ENCODE results near the gene ROM1.
A peak's percentile ranks its signal among the peaks of the same experiment; 100 is the strongest.
"Not testable (repeated sequence)": the region's sequence is repeated elsewhere in the genome, so short reads cannot be mapped to it uniquely, and the experiment has no call there.

The ROM1 gene
- total RNA-seq = 1.0 to 1.9 reads per million in 2 donors

DNA sequence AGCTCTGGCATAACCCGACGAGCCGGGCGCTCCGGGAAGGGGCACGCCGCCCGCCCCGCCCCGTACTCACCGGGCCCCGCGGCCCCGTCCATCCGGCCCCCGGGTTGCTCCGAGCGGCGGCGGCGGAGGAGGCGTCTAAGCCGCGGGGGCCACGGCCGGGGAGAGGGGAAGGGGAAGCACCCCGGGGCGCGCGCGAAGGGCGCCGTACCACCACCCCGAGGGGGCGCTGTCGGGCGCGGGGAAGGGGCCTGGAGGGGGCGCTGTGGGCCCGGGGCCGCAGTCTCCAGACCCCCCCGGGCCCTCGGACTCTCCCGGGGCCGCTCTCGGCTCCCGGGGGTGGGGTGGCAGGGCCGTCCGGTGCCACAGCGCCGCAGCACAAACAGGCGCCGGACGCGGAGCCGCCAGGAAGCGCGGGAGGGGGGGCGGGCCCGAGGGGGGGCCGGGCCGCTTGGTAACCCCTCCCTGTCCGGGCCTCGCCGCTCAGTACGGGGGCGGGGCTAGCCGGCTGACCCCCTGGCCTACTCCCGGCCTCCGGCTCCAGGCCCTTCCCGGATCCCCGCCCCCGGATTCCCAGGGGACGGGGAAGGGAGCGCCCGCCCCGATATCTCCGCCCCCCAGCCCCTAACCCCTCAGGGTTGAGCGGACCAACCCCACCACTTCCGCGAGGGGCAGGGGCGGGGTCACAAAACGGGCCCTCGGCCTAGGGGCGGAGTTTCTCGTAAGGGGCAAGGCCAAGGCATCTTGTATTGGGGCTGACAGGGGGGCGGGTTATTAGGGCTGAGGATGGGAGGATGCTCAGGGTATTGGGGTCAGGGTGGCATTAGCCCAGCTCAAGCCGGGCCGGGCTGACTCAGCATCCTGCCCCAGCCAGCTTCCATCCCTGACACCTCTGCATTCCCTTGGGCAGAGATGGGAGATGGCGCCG lies at the start of gene ROM1, which contains the start of gene EML3:
TSS of gene ROM1 (plus strand) at position 892 of the 925 bp plus-strand sequence. CDS start at position 917, 25 bp downstream.
TSS of gene EML3 (minus strand) at position 410 of the 925 bp plus-strand sequence. CDS start at position 92, 318 bp downstream.
- peak; percentile 72 to 93 (median 82) for DNase-seq

DNA sequence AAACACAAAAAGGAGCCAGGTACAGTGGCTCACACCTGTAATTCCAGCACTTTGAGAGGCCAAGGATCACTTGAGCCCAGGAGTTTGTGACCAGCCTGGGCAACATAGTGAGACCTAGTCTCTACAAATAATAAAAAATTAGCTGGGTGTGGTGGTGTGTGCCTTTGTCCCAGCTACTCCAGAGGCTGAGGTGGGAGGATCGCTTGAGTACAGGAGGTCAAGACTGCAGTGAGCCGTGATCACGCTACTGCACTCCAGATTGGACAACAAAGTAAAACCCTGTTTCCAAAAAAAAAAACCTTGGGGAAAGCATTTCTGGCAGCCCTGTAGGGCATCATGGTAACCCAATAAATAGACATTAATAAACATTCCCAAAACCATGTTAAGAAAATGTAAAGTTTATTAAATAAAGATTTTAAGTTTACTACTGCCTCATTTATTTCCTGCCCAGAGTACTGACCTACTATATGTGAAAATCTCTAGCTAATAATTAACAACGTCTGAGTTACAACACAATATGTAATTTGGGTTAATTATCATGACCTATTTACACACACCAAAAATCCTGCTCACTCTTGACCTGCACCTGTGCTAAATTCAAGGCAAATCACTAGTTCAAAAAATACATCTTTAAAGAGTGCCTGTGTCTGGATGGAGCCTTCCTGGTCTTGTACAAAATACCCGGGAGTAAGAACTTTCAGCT lies 47.8 kb upstream of the ROM1 start:
- no peak for DNase-seq

GRCh38 chr11:62566247-62566646 lies 46.8 kb upstream of the ROM1 start:
- DNase-seq = no peak

DNA sequence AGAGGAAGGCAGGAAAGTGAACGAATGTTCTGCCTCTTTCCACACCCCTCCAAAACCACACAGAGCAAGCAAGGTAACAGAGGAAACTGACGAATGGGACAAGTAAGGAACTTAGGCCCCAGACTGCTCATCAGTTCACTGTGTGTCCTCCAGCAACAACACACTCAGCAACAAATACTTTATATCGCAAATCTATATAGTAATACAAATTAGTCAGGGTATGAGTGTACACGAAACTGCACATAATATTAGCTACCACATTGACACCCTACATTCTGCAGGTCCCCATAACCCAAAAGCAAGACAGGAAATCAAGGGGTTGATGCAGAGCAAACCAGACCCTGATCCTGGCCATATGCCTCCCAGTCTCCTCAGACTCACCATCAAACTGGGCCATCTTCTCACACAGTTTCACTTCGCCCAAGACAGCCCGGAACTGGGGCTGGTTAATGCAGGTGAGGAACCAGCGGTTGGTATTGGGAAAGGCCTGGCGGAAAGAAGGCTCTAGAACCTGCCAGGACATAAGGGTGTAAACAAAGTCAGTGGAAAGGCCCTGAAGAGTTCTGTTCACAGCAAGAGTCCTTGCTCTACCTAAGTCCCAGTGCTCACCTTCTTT lies 45.9 kb upstream of the ROM1 start:
- peak in 1 of 5 experiments; percentile 57 for DNase-seq

DNA sequence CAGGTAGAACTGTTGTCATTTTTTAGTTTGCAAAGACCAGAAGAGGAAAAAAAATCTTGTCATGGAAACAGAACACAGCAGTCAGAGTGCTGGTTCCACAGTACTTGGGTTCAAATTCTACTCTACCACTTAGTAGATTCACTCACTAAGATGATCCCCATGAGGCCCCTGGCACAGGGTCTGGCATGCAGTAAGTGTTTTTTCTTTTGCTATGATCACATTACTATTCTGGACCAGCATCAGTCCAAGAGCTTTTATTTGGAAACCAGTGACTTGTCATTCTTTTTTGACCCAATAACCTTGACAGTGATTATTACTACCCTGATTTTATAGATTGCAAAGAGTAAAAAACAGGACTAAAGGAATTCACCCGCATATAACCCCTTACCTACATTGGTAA lies 43.4 kb upstream of the ROM1 start:
- no peak for DNase-seq

- not testable (repeated sequence) for DNase-seq
These were observed 42.2 kb upstream of the ROM1 start for GRCh38 chr11:62570903-62571302.

GRCh38 chr11:62571493-62571892 lies 41.6 kb upstream of the ROM1 start:
- not testable (repeated sequence) for DNase-seq

GRCh38 chr11:62572431-62572830 lies 40.6 kb upstream of the ROM1 start:
- DNase-seq = no peak

DNA sequence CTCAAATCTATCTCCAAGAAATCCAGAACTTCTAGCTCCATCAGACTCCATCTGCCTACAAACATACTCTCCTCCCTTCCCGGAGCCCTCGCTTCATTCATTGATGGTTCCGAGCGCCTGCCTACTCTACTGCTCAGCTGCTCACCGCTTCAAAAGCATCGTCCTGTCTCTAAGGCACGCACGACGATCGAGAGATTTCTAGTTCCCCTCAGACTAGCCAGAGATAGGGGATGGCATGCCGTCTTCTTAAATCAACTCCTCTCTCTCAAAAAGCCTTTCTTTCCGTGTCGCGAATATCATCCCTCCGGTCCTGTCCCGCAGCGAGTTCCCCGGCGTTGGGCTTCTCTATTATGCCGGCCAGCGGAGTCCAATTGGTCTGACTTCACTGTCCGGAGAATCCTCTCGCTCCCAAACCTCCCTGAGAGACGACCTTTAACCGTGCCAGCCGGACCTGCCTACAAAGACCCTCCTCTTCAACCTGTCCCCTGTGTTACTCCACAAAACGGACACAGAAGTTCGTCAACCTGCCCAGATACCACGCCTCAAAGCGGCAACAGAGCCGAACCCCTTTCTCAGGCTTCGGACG lies 40.0 kb upstream of the ROM1 start:
- peak in 1 of 5 experiments; percentile 60 for DNase-seq

- peak; percentile 88 to 100 (median 97) for DNase-seq
These were observed 39.3 kb upstream of the ROM1 start, which contains the start of gene EEF1G for GRCh38 chr11:62573592-62574362. Gene EEF1G (minus strand): TSS chr11:62573891. CDS start chr11:62573842, 49 bp downstream.

GRCh38 chr11:62574363-62575071 lies 38.5 kb upstream of the ROM1 start:
- DNase-seq = no peak

GRCh38 chr11:62575156-62575555 lies 37.9 kb upstream of the ROM1 start:
- DNase-seq = no peak

DNA sequence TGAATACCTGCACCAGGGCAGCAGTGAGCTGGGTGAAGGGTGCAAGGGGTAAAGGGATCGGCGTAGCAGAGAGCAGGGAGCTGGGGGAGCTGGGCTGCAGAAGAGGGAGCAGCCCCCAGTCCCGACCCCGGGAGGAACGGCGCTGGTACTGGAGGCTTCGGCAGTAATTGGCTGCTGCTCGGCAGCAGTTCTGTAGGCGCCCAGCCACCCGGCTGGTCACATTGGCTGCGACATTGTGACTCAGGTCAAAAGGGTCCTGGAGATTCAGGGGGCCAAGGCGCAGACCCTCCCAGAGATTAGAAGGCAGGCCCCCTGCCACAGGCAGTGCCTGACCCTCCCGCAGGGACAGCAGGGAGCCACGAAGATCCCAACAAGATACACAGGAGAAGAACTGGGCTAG lies 37.2 kb upstream of the ROM1 start:
- DNase-seq = no peak

DNA sequence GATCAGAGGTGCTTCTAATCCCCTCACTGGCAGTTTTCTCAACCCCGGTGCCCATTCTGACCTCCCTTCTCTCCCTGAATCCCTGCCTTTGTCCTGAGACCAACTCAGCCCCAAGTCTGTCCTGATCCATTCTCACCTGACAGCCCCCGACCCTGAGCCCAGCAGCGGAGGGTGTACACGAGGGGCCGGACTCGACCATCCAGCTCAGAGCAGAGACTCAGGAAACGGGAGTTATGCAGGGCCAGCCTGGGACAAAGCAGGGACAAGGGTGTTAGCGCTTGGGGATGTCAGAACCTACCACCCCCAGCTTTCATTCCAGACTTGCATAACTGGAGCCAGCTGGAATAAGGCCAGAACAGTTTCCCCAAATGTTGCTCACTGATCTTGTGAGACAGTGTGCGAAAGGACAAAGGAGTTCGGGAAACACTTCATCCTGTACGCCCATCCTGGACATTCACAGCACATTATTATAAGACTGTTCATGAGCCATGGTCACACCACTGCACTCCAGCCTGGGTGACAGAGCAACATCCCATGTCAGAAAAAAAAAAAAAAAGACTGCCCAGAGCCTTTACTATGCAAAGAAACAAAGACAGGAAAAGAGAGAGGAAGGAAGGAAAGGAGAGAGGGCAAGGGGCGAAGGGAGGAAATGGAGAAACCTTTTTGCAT lies 35.9 kb upstream of the ROM1 start:
- no peak for DNase-seq

DNA sequence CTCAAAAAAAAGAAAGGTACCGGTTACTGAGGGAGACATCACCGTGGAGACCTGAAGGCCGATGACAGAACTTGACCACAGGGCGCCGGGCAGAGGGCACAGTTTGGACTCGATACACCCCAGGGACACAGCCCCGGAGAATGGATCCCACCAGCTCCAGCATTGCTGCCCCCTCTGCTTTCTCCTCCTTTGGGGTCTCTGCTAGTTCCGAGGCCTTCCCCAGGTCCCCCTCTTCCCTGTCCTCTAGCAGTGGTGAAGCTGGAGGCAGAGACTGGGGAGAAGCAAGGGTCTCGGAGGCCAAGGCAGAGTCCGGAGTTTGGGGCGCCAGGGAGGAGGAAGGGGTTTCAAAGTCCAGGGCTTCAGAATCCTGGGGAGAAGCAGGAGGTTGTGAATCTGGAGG lies 34.5 kb upstream of the ROM1 start:
- no peak for DNase-seq

DNA sequence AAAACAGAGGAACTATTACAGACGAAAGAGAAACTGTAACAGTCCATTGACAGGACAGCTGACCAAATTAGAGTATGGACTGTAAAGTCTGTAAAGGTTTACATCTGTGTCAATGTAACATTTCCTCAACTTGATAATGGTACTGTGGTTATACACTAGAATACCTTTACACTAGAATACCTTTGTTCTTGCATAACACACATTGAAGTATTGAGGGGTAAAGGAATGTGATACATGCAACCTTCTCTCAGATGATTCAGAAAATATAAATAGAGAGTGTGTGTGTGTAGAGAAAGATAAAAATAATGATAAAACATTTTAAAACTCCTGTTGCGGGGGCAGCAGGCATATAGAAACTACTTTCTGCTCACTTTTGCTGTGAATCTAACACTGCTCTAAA lies 33.8 kb upstream of the ROM1 start:
- DNase-seq = no peak

- DNase-seq = no peak
These were observed 31.9 kb upstream of the ROM1 start for GRCh38 chr11:62580959-62581715.

DNA sequence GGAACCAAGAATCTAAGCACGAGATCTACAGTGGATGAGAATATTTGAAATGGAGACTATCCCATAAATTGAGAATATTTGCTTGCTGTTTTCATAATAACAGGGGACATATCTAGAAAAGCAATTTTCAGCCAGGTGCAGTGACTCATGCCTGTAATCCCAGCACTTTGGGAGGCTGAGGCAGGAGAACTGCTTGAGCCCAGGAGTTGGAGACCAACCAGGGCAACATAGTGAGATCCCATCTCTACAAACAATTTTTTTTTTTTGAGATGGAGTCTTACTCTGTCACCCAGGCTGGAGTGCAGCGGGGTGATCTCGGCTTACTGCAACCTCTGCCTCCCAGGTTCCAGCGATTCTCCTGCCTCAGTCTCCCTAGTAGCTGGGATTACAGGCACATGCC lies 31.3 kb upstream of the ROM1 start:
- DNase-seq = not testable (repeated sequence)

DNA sequence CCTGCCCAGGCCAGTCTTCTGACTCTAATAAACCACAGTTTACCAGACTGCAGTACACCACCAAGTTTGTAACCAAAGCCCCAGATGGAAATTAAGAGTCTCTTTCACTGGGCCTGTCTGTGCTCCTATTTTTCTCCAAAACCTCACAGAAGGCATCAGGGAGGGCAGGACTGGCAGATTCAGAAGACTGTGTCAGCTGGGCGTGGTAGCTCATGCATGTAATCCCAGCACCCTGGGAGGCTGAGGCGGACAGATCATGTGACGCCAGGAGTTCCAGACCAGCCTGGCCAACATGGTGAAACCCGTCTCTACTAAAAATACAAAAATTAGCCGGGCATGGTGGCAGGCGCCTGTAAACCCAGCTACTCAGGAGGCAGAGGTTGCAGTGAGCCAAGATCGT lies 27.7 kb upstream of the ROM1 start:
- not testable (repeated sequence) for DNase-seq
